GM23338 (cell line): ENCODE measurements around the gene BNC1. TPM values are rescaled to one million over a fixed set of nuclear protein-coding genes. Genes with fewer than 3 reads are reported as not detected.

ENCODE experiments used
- ATAC-seq: fragments of 200-7000 bp; cut with Tn5 transposase; 3 replicates; pipeline ENCODE4 v1.9.1; 2020
- DNase-seq: peaks from one replicate; pipeline ENCODE4 v3.0.0-alpha.2; 2015; ENCODE audit warnings: low spot score
- H2AFZ ChIP-seq: fragments of 200-600 bp; sonication (generic); 2 replicates; pipeline ENCODE4 v1.8.0; 2016; ENCODE audit warnings: antibody characterized with exemption, mild to moderate bottlenecking, moderate library complexity
- H3F3A ChIP-seq: fragments of 200-600 bp; sonication (generic); replicated peaks from 2 replicates; pipeline ENCODE4 v1.8.0; 2017; ENCODE audit warnings: antibody characterized with exemption, mixed run types, low read depth
- H3K27ac ChIP-seq: fragments of 200-600 bp; sonication (generic); 2 replicates; pipeline ENCODE4 v1.6.1; 2016; ENCODE audit warnings: low read depth
- H3K27me3 ChIP-seq: fragments of 200-600 bp; sonication (generic); 2 replicates; pipeline ENCODE4 v1.8.0; 2016; ENCODE audit warnings: mild to moderate bottlenecking, mixed run types, moderate library complexity; ENCODE audit not compliant: insufficient read depth
- H3K36me3 ChIP-seq: fragments of 200-600 bp; sonication (generic); 2 replicates; pipeline ENCODE4 v1.8.0; 2016; ENCODE audit warnings: mild to moderate bottlenecking; ENCODE audit not compliant: insufficient read depth
- H3K4me1 ChIP-seq: fragments of 200-600 bp; sonication (generic); 2 replicates; pipeline ENCODE4 v1.8.0; 2016; ENCODE audit warnings: mild to moderate bottlenecking, moderate library complexity; ENCODE audit not compliant: insufficient read depth
- H3K4me2 ChIP-seq: fragments of 200-600 bp; sonication (generic); 2 replicates; pipeline ENCODE4 v1.7.1; 2017; ENCODE audit warnings: mixed run types
- H3K4me3 ChIP-seq: fragments of 200-600 bp; sonication (generic); 2 replicates; pipeline ENCODE4 v1.6.1; 2016; ENCODE audit warnings: mixed run types
- H3K79me2 ChIP-seq: fragments of 200-600 bp; sonication (generic); replicated peaks from 2 replicates; pipeline ENCODE4 v1.8.0; 2017; ENCODE audit warnings: mild to moderate bottlenecking; ENCODE audit not compliant: insufficient read depth
- H3K9me2 ChIP-seq: fragments of 200-600 bp; sonication (generic); 2 replicates; pipeline ENCODE4 v1.8.0; 2017; ENCODE audit not compliant: insufficient read depth
- H4K20me1 ChIP-seq: fragments of 200-600 bp; sonication (generic); replicated peaks from 2 replicates; pipeline ENCODE4 v1.8.0; 2017; ENCODE audit warnings: mild to moderate bottlenecking; ENCODE audit not compliant: insufficient read depth
- H3K27ac Mint-ChIP-seq: 2 replicates; pipeline ENCODE4 v1.8.0; 2020; ENCODE audit warnings: inconsistent platforms, mild to moderate bottlenecking, moderate library complexity, mixed read lengths
- H3K27me3 Mint-ChIP-seq: 3 replicates; pipeline ENCODE4 v1.8.0; 2022; ENCODE audit warnings: low read depth, mild to moderate bottlenecking, moderate library complexity, mixed read lengths, inconsistent platforms; ENCODE audit not compliant: insufficient read depth, poor library complexity
- H3K36me3 Mint-ChIP-seq: 3 replicates; pipeline ENCODE4 v1.8.0; 2021; ENCODE audit warnings: low read depth, mild to moderate bottlenecking, inconsistent platforms, moderate library complexity, mixed read lengths
- H3K4me1 Mint-ChIP-seq: 3 replicates; pipeline ENCODE4 v1.8.0; 2020; ENCODE audit warnings: mild to moderate bottlenecking, inconsistent platforms, mixed read lengths
- H3K4me3 Mint-ChIP-seq: 3 replicates; pipeline ENCODE4 v1.8.0; 2021; ENCODE audit warnings: moderate library complexity, mild to moderate bottlenecking, inconsistent platforms, mixed read lengths
- H3K9me3 Mint-ChIP-seq: 3 replicates; pipeline ENCODE4 v1.8.0; 2020; ENCODE audit warnings: moderate library complexity, mild to moderate bottlenecking, inconsistent platforms, mixed read lengths
- CTCF ChIP-seq, 2 experiments: fragments of 200-600 bp in 1 of 2; sonication (generic) in 1 of 2; conservative IDR thresholded peaks; 2 replicates each; pipeline versions ENCODE4 v1.5.1 to v1.6.1; 2016 to 2017; ENCODE audit warnings: antibody characterized with exemption in 2 of 2, low read depth in 2 of 2, mild to moderate bottlenecking in 2 of 2, moderate library complexity in 1 of 2
- ETS1 ChIP-seq: IDR thresholded peaks from 2 replicates; pipeline ENCODE4 v1.6.1; 2016; ENCODE audit warnings: antibody characterized with exemption
- EZH2 ChIP-seq: fragments of 200-600 bp; sonication (generic); IDR thresholded peaks from one replicate; pipeline ENCODE4 v1.8.0; 2017; ENCODE audit warnings: antibody characterized with exemption, mild to moderate bottlenecking, low read depth; ENCODE audit not compliant: unreplicated experiment
- EZH2phosphoT487 ChIP-seq: fragments of 200-600 bp; sonication (generic); IDR thresholded peaks from one replicate; pipeline ENCODE4 v1.8.1; 2018; ENCODE audit warnings: antibody characterized with exemption; ENCODE audit not compliant: unreplicated experiment
- ZNF114 ChIP-seq: fragments of 250-450 bp; sonication (Bioruptor Pico); IDR thresholded peaks from 2 replicates; pipeline ENCODE4 v1.5.0; 2020; ENCODE audit warnings: mild to moderate bottlenecking, moderate library complexity
- ZNF331 ChIP-seq: fragments of 250-450 bp; sonication (Bioruptor Pico); IDR thresholded peaks from 2 replicates; pipeline ENCODE4 v1.5.0; 2020; ENCODE audit warnings: low read depth, mild to moderate bottlenecking, moderate library complexity
- polyA plus RNA-seq: library from polyadenylated mRNA; unstranded; fragments of >200 nt; fragmentation: Nextera tagmentation; extraction: Ambion mirVana; gene quantifications from 2 replicates; pipeline ENCODE4 v1.2.1, GENCODE V29; 2016
- total RNA-seq: library from RNA; depleted of rRNA; stranded (reverse); fragments of >200 nt; shearing (Covaris generic); gene quantifications from 2 replicates; pipeline ENCODE4 v1.2.3, GENCODE V29; 2014
- TF ChIP-seq, protein P1 (sequence below): IDR thresholded peaks from one replicate; pipeline ENCODE4 v1.6.1; 2018; ENCODE audit warnings: antibody characterized with exemption; ENCODE audit not compliant: unreplicated experiment

The BNC1 gene
- total and polyA plus RNA-seq, 2 experiments from 2014 or later, result 0.26 to 1.1 TPM

- peaks cover under 1% of the 10 kb centered on the region for H3K27me3 Mint-ChIP-seq
Observed at GRCh38 chr15:83275412-83275811, 9.1 kb downstream of the BNC1 start.

More at GRCh38 chr15:83275412-83275811, 9.1 kb downstream of the BNC1 start:
- Histone ChIP-seq H3K4me1 (no peaks in the 10 kb centered on the region), H3K27me3 (peaks cover 14% of the 10 kb centered on the region), H3K4me3 (no peak overlapping the region), H3F3A (no peaks in the 10 kb centered on the region), H4K20me1 (no peaks in the 10 kb centered on the region; the same call in 1 of the 2 replicates), H3K9me2 (no peaks in the 10 kb centered on the region), H3K4me2 (no peak overlapping the region), H3K79me2 (no peaks in the 10 kb centered on the region), H3K27ac (no peak overlapping the region), H2AFZ (no peak overlapping the region), H3K36me3 (no peaks in the 10 kb centered on the region)
- no peaks in the 10 kb centered on the region for H3K9me3 Mint-ChIP-seq
- ATAC-seq (no peak), DNase-seq (no peak)
- no peak overlapping the region for H3K27ac Mint-ChIP-seq
- H3K36me3 Mint-ChIP-seq, result no peaks in the 10 kb centered on the region
- H3K4me1 Mint-ChIP-seq, result no peaks in the 10 kb centered on the region
- TF ChIP-seq, protein P1, sequence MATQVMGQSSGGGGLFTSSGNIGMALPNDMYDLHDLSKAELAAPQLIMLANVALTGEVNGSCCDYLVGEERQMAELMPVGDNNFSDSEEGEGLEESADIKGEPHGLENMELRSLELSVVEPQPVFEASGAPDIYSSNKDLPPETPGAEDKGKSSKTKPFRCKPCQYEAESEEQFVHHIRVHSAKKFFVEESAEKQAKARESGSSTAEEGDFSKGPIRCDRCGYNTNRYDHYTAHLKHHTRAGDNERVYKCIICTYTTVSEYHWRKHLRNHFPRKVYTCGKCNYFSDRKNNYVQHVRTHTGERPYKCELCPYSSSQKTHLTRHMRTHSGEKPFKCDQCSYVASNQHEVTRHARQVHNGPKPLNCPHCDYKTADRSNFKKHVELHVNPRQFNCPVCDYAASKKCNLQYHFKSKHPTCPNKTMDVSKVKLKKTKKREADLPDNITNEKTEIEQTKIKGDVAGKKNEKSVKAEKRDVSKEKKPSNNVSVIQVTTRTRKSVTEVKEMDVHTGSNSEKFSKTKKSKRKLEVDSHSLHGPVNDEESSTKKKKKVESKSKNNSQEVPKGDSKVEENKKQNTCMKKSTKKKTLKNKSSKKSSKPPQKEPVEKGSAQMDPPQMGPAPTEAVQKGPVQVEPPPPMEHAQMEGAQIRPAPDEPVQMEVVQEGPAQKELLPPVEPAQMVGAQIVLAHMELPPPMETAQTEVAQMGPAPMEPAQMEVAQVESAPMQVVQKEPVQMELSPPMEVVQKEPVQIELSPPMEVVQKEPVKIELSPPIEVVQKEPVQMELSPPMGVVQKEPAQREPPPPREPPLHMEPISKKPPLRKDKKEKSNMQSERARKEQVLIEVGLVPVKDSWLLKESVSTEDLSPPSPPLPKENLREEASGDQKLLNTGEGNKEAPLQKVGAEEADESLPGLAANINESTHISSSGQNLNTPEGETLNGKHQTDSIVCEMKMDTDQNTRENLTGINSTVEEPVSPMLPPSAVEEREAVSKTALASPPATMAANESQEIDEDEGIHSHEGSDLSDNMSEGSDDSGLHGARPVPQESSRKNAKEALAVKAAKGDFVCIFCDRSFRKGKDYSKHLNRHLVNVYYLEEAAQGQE, result no peak
- TF ChIP-seq EZH2, result no peak
- no peak for TF ChIP-seq EZH2phosphoT487
- no peak for TF ChIP-seq ZNF331 (CRISPR knock-in tag)
- TF ChIP-seq CTCF (conservative IDR thresholded peaks at IDR 0.05; ENCODE audit: low read depth in 2 of 2), result no peak
- TF ChIP-seq ZNF114, result no peak
- TF ChIP-seq ETS1, result no peak
- no peak overlapping the region for H3K4me3 Mint-ChIP-seq
